ENCODE data around the gene TDRD7.

The TDRD7 gene

DNA sequence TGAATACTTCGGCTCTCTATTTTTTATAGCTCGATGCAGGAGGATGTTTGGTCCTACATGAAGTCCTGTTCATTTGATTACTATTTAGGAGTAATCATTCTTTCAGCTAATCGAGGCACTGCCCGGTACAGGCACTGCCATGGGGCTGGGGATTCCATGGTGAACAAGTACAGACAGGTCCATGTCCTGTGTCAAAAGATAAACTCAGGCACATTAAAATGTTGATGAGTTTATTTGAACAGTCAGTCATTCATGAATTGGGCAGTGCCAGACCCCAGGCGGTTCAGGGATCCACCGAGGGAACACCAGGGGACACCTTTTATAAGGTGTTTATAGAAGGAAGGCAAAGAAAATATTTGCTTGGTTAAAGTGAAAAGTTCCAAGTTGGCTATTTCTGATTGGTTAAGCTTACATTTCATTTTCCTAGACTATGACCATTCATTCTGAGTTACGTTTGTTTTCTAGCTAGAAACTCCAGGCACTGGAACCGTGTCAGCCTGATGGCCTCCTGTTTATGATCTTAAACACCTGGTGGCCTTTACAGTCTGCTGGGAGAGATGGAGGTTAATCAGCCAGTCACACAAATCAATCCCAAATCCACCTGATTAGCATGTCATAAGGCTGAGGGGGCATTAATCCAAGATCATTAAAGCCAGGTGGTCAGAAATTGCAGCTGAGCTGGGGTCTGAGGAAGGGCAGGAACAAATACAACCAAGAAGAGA is 47.0 kb upstream of the TDRD7 start:
- H4K91ac ChIP-seq (ENCODE audit: low read depth, low read length, poor library complexity) = no peak overlapping the region
- no peak overlapping the region for H3K9ac ChIP-seq (ENCODE audit: low read depth, low read length, poor library complexity)
- no peak overlapping the region for H3K14ac ChIP-seq (ENCODE audit: low read length)
- no peak overlapping the region for H3K27ac ChIP-seq (replicated peaks; ENCODE audit: low read length)
- H2BK120ac ChIP-seq (ENCODE audit: low read depth, low read length) = no peak overlapping the region
- DNase-seq (ENCODE audit: low spot score) = no peak
- H2BK5ac ChIP-seq (ENCODE audit: low read length) = no peak overlapping the region
- no peak overlapping the region for H3K4me2 ChIP-seq (ENCODE audit: insufficient read depth, low read length, poor library complexity, severe bottlenecking)
- no CpG with 5 or more reads among the region's 8 CpGs for WGBS, 2 donors (ENCODE audit: extremely low coverage in 2 of 2, insufficient read length in 2 of 2, insufficient replicate concordance in 1 of 2)
- H3K4me3 ChIP-seq (ENCODE audit: low read length in 2 of 2) = no peak overlapping the region
- no peak overlapping the region for H2BK12ac ChIP-seq (ENCODE audit: low read length)
- H3K79me1 ChIP-seq (ENCODE audit: low read depth, low read length) = no peaks in the 10 kb centered on the region
- H3K27me3 ChIP-seq (ENCODE audit: control insufficient read depth in 3 of 3, insufficient read depth in 3 of 3, low read depth in 1 of 3, low read length in 3 of 3) = no peaks in the 10 kb centered on the region
- H2AK5ac ChIP-seq (ENCODE audit: low read depth, low read length) = no peak overlapping the region
- H3K4me1 ChIP-seq (ENCODE audit: control insufficient read depth in 2 of 2, insufficient read depth in 1 of 2, low read depth in 1 of 2, low read length in 2 of 2) = no peaks in the 10 kb centered on the region
- peaks cover 3 to 17% of the 10 kb centered on the region in 2 donors for H3K9me3 ChIP-seq (replicated peaks in 1 of 2; ENCODE audit: control insufficient read depth in 2 of 2, insufficient read depth in 1 of 2, low read depth in 1 of 2, low read length in 2 of 2)
- no peak overlapping the region for H4K8ac ChIP-seq (ENCODE audit: low read depth, low read length)
- H3K4ac ChIP-seq (ENCODE audit: low read length) = no peak overlapping the region
- H3K23ac ChIP-seq (ENCODE audit: low read depth, low read length, poor library complexity) = no peak overlapping the region
- H2BK15ac ChIP-seq (ENCODE audit: low read length) = no peak overlapping the region
- no peaks in the 10 kb centered on the region for H3K36me3 ChIP-seq (replicated peaks in 1 of 2; ENCODE audit: control insufficient read depth in 2 of 2, insufficient read depth in 2 of 2, low read length in 2 of 2)
- H2AFZ ChIP-seq (ENCODE audit: low read length) = no peak overlapping the region
- no peak overlapping the region for H3K18ac ChIP-seq (ENCODE audit: low read length)

DNA sequence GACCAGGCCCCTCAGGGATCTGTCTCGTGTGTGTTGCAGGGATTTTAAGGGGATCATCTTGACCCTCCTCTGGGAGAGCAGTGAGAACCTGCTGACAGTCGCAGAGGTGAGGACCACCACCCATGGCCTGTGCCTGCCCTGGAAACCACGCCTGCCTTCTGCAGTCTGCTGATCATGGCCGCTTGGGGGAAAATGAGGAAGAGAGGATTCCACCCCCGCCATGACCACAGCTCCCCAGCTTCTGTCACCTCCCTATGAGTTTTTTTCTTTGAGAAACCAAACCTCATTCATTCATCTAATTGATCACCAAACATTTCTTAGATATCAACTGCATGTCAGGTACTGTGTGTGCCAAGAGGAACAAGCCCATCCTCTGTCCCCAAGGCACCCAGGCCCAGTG is 46.3 kb upstream of the TDRD7 start:
- Histone ChIP-seq H2AK5ac (ENCODE audit: low read depth, low read length) (no peak overlapping the region), H3K18ac (ENCODE audit: low read length) (no peak overlapping the region), H3K36me3 (replicated peaks in 1 of 2; ENCODE audit: control insufficient read depth in 2 of 2, insufficient read depth in 2 of 2, low read length in 2 of 2) (peaks cover 0 to 2% of the 10 kb centered on the region in 2 donors), H3K4me3 (ENCODE audit: low read length in 2 of 2) (no peak overlapping the region), H3K27ac (replicated peaks; ENCODE audit: low read length) (no peak overlapping the region), H2BK12ac (ENCODE audit: low read length) (no peak overlapping the region), H3K4me1 (ENCODE audit: control insufficient read depth in 2 of 2, insufficient read depth in 1 of 2, low read depth in 1 of 2, low read length in 2 of 2) (no peaks in the 10 kb centered on the region), H3K14ac (ENCODE audit: low read length) (peak overlapping the region; percentile 60), H2BK15ac (ENCODE audit: low read length) (no peak overlapping the region), H2AFZ (ENCODE audit: low read length) (no peak overlapping the region), H3K4ac (ENCODE audit: low read length) (no peak overlapping the region), H3K9me3 (replicated peaks in 1 of 2; ENCODE audit: control insufficient read depth in 2 of 2, insufficient read depth in 1 of 2, low read depth in 1 of 2, low read length in 2 of 2) (peaks cover 4 to 21% of the 10 kb centered on the region in 2 donors), H3K27me3 (ENCODE audit: control insufficient read depth in 3 of 3, insufficient read depth in 3 of 3, low read depth in 1 of 3, low read length in 3 of 3) (no peaks in the 10 kb centered on the region), H2BK120ac (ENCODE audit: low read depth, low read length) (no peak overlapping the region), H3K23ac (ENCODE audit: low read depth, low read length, poor library complexity) (no peak overlapping the region), H3K9ac (ENCODE audit: low read depth, low read length, poor library complexity) (no peak overlapping the region), H3K79me1 (ENCODE audit: low read depth, low read length) (no peaks in the 10 kb centered on the region), H3K4me2 (ENCODE audit: insufficient read depth, low read length, poor library complexity, severe bottlenecking) (no peak overlapping the region), H4K91ac (ENCODE audit: low read depth, low read length, poor library complexity) (no peak overlapping the region), H4K8ac (ENCODE audit: low read depth, low read length) (no peak overlapping the region), H2BK5ac (ENCODE audit: low read length) (no peak overlapping the region)
- no CpG with 5 or more reads among the region's 5 CpGs for WGBS, 2 donors (ENCODE audit: extremely low coverage in 2 of 2, insufficient read length in 2 of 2, insufficient replicate concordance in 1 of 2)
- no peak for DNase-seq (ENCODE audit: low spot score)

- no peak overlapping the region for H2BK120ac ChIP-seq (ENCODE audit: low read depth, low read length)
- H3K4me2 ChIP-seq (ENCODE audit: insufficient read depth, low read length, poor library complexity, severe bottlenecking) = no peak overlapping the region
- peak overlapping the region; percentile 2 for H2BK5ac ChIP-seq (ENCODE audit: low read length)
- no peak overlapping the region for H3K4me3 ChIP-seq (ENCODE audit: low read length in 2 of 2)
- no CpG with 5 or more reads among the region's 10 CpGs for WGBS, 2 donors (ENCODE audit: extremely low coverage in 2 of 2, insufficient read length in 2 of 2, insufficient replicate concordance in 1 of 2)
- H3K23ac ChIP-seq (ENCODE audit: low read depth, low read length, poor library complexity) = no peak overlapping the region
- H2BK15ac ChIP-seq (ENCODE audit: low read length) = no peak overlapping the region
- no peak for DNase-seq (ENCODE audit: low spot score)
- peaks cover 4 to 21% of the 10 kb centered on the region in 2 donors for H3K9me3 ChIP-seq (replicated peaks in 1 of 2; ENCODE audit: control insufficient read depth in 2 of 2, insufficient read depth in 1 of 2, low read depth in 1 of 2, low read length in 2 of 2)
- H3K4me1 ChIP-seq (ENCODE audit: control insufficient read depth in 2 of 2, insufficient read depth in 1 of 2, low read depth in 1 of 2, low read length in 2 of 2) = no peaks in the 10 kb centered on the region
- H2AFZ ChIP-seq (ENCODE audit: low read length) = no peak overlapping the region
- no peak overlapping the region for H3K4ac ChIP-seq (ENCODE audit: low read length)
- no peak overlapping the region for H3K27ac ChIP-seq (replicated peaks; ENCODE audit: low read length)
- no peak overlapping the region for H4K8ac ChIP-seq (ENCODE audit: low read depth, low read length)
- no peak overlapping the region for H3K14ac ChIP-seq (ENCODE audit: low read length)
- H4K91ac ChIP-seq (ENCODE audit: low read depth, low read length, poor library complexity) = no peak overlapping the region
- peaks cover 0 to 3% of the 10 kb centered on the region in 2 donors for H3K36me3 ChIP-seq (replicated peaks in 1 of 2; ENCODE audit: control insufficient read depth in 2 of 2, insufficient read depth in 2 of 2, low read length in 2 of 2)
- no peaks in the 10 kb centered on the region for H3K27me3 ChIP-seq (ENCODE audit: control insufficient read depth in 3 of 3, insufficient read depth in 3 of 3, low read depth in 1 of 3, low read length in 3 of 3)
- H3K9ac ChIP-seq (ENCODE audit: low read depth, low read length, poor library complexity) = no peak overlapping the region
- no peaks in the 10 kb centered on the region for H3K79me1 ChIP-seq (ENCODE audit: low read depth, low read length)
- no peak overlapping the region for H2BK12ac ChIP-seq (ENCODE audit: low read length)
- no peak overlapping the region for H2AK5ac ChIP-seq (ENCODE audit: low read depth, low read length)
- no peak overlapping the region for H3K18ac ChIP-seq (ENCODE audit: low read length)
Measured at GRCh38 chr9:97366476-97366875, 45.4 kb upstream of the TDRD7 start.

DNA sequence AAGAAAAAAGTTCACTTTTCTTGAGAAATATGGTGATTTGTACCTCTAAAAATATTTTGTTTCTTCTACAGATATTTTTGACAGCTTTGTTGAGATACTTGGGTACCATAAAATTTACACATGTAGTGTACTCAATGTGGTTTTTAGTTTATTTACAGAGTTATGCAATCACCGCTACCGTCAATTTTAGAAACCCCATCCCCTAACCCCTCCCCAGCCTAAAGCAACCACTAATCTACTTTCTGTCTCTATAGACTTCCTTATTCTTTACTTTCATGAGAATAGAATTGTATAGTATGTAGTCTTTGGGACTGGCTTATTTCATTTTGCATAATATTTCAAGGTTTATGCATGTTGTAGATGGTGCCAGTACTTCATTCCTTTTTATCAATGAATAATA is 45.0 kb upstream of the TDRD7 start:
- Histone ChIP-seq H3K27me3 (ENCODE audit: control insufficient read depth in 3 of 3, insufficient read depth in 3 of 3, low read depth in 1 of 3, low read length in 3 of 3) (no peaks in the 10 kb centered on the region), H2BK120ac (ENCODE audit: low read depth, low read length) (no peak overlapping the region), H3K4me3 (ENCODE audit: low read length in 2 of 2) (no peak overlapping the region), H3K9me3 (replicated peaks in 1 of 2; ENCODE audit: control insufficient read depth in 2 of 2, insufficient read depth in 1 of 2, low read depth in 1 of 2, low read length in 2 of 2) (peaks cover 4 to 21% of the 10 kb centered on the region in 2 donors), H3K9ac (ENCODE audit: low read depth, low read length, poor library complexity) (no peak overlapping the region), H3K4ac (ENCODE audit: low read length) (no peak overlapping the region), H2BK5ac (ENCODE audit: low read length) (no peak overlapping the region), H2AFZ (ENCODE audit: low read length) (no peak overlapping the region), H3K18ac (ENCODE audit: low read length) (no peak overlapping the region), H3K14ac (ENCODE audit: low read length) (no peak overlapping the region), H4K91ac (ENCODE audit: low read depth, low read length, poor library complexity) (no peak overlapping the region), H3K4me2 (ENCODE audit: insufficient read depth, low read length, poor library complexity, severe bottlenecking) (no peak overlapping the region), H2BK12ac (ENCODE audit: low read length) (no peak overlapping the region), H3K36me3 (replicated peaks in 1 of 2; ENCODE audit: control insufficient read depth in 2 of 2, insufficient read depth in 2 of 2, low read length in 2 of 2) (peaks cover 0 to 4% of the 10 kb centered on the region in 2 donors), H3K23ac (ENCODE audit: low read depth, low read length, poor library complexity) (no peak overlapping the region), H3K4me1 (ENCODE audit: control insufficient read depth in 2 of 2, insufficient read depth in 1 of 2, low read depth in 1 of 2, low read length in 2 of 2) (no peaks in the 10 kb centered on the region), H3K27ac (replicated peaks; ENCODE audit: low read length) (no peak overlapping the region), H3K79me1 (ENCODE audit: low read depth, low read length) (no peaks in the 10 kb centered on the region), H2AK5ac (ENCODE audit: low read depth, low read length) (no peak overlapping the region), H2BK15ac (ENCODE audit: low read length) (no peak overlapping the region), H4K8ac (ENCODE audit: low read depth, low read length) (no peak overlapping the region)
- no peak for DNase-seq (ENCODE audit: low spot score)
- no CpG with 5 or more reads among the region's 2 CpGs for WGBS, 2 donors (ENCODE audit: extremely low coverage in 2 of 2, insufficient read length in 2 of 2, insufficient replicate concordance in 1 of 2)
